GM19455 (cell line): ENCODE measurements around the gene AZU1.
"Not testable (repeated sequence)": the region's sequence is repeated elsewhere in the genome, so short reads cannot be mapped to it uniquely, and the experiment has no call there.

Experiments used
- ATAC-seq: cut with Tn5 transposase; IDR thresholded peaks from one replicate; pipeline ENCODE4 v1.9.1; 2021; ENCODE audit not compliant: unreplicated experiment

Gene AZU1

GRCh38 chr19:807627-808422 lies 19.8 kb upstream of the AZU1 start:
- no peak for ATAC-seq

GRCh38 chr19:808423-808775 lies 19.2 kb upstream of the AZU1 start:
- no peak for ATAC-seq

GRCh38 chr19:810077-810855 lies 17.4 kb upstream of the AZU1 start:
- ATAC-seq = no peak

- ATAC-seq = no peak
These were observed 16.7 kb upstream of the AZU1 start for GRCh38 chr19:810883-811489.

DNA sequence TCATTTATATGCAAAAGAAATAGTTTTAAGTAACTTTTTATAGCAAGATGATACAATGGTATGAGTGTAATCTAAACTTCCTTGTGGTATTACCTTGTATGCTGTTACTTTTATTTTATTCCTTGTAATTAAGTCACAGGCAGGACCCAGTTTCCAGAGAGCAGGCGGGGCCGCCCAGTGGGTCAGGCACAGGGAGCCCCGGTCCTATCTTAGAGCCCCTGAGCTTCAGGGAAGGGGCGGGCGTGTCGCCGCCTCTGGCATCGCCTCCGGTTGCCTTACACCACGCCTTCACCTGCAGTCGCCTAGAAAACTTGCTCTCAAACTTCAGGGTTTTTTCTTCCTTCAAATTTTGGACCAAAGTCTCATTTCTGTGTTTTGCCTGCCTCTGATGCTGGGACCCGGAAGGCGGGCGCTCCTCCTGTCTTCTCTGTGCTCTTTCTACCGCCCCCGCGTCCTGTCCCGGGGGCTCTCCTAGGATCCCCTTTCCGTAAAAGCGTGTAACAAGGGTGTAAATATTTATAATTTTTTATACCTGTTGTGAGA lies 16.1 kb upstream of the AZU1 start:
- no peak for ATAC-seq

GRCh38 chr19:812049-812746 lies 15.4 kb upstream of the AZU1 start:
- no peak for ATAC-seq

DNA sequence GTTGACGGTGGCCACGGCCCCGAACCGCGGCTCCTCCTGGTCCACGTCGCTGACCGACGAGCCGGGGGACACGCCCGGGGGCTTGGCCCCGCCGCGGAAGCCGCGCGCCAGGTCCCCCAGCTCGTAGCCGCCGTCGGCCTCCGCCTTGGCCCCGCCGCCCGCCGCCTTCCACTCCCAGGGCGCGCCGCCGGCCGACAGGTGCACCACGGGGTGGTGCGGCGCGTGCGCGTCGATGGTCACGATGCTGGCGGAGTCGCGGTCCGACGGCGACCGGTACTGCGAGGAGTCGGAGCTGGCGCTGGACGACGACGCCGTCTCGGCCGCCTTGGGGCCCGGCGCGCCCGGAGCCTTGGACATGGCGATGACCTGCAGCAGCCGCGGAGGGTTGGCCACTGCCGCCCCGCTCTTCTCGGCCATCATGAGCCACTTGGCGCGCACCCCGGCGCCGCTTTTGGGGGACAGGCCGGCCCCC lies 14.9 kb upstream of the AZU1 start:
- ATAC-seq = no peak

- ATAC-seq = no peak
These were observed 14.2 kb upstream of the AZU1 start for GRCh38 chr19:813219-814151.

- no peak for ATAC-seq
These were observed 13.2 kb upstream of the AZU1 start for GRCh38 chr19:814152-815078.

GRCh38 chr19:815079-815774 lies 12.4 kb upstream of the AZU1 start:
- ATAC-seq = no peak

GRCh38 chr19:815775-816499 lies 11.7 kb upstream of the AZU1 start:
- ATAC-seq = no peak

- ATAC-seq = no peak
These were observed 11.2 kb upstream of the AZU1 start for GRCh38 chr19:816500-816857.

DNA sequence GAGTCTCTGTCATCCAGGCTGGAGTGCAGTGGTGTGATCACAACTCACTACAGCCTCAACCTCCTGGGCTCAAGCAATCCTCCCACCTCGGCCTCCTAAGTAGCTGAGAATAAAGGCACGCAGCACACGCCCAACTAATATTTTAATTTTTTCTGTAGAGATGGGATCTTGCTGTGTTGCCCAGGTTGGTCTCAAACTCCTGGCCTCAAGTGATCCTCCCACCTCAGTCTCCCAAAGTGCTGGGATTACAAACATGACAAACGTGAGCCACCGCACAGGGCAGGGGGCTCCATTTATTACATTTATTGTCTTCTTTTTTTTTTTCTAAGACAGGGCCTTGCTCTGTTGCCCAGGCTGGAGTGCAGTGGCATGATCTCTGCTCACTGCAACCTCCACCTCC lies 7.4 kb upstream of the AZU1 start:
- not testable (repeated sequence) for ATAC-seq

GRCh38 chr19:821231-821824 lies 6.3 kb upstream of the AZU1 start:
- no peak for ATAC-seq

DNA sequence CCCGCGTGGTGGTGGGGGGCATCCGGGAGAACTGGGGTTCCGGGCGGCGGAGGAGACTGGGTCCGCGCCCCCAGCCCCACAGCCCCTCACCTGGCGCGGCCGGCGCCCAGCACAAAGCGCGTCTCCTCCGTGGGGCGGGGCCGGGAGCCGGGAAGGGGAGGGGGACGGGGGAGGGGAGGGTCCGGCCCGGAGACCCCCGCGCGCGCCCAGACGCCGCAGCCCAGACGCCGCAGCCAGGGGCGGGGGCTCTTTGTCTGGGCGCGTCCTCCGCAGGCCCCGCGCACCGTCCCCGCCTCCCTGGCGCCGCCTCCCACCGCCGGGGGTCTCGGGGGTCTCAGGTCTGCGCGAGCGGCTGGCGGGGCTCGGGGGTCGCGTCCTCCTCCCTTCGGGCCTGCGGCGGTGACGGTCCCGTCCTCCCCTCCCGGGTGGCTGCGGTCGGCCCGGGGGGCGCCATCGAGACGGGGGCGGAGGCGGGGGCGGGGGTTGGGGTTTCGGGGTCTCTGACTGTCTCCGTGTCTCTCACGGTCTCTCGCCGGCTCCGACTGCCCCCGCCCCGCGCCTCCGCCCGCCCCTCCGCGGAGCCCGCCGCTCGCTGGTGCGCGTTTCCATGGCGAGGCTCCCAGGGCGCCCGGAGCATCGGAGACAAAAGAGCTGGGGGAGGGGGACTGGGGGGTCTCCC lies 5.7 kb upstream of the AZU1 start, which contains the start of gene PLPPR3:
TSS of gene PLPPR3 (minus strand) at position 131 of the 679 bp plus-strand sequence. CDS start 396 bp downstream, outside the sequence.
- ATAC-seq = no peak

- no peak for ATAC-seq
These were observed 4.0 kb upstream of the AZU1 start for GRCh38 chr19:823565-824121.
